RWPE2 (cell line): Measurements from ENCODE around the gene DHX34.

Source experiments
- ATAC-seq: fragments of 200-7000 bp; cut with Tn5 transposase; 3 replicates; pipeline ENCODE4 v1.9.1; 2021; ENCODE audit warnings: low read depth
- DNase-seq: peaks from one replicate; pipeline ENCODE4 v3.0.0-alpha.2; 2020; ENCODE audit warnings: low spot score
- H3K27ac ChIP-seq: fragments of 450-650 bp; 2 replicates; pipeline ENCODE4 v1.5.1; 2017; ENCODE audit warnings: mild to moderate bottlenecking; ENCODE audit not compliant: poor library complexity, severe bottlenecking
- H3K27me3 ChIP-seq: fragments of 250-450 bp; sonication (Bioruptor Pico); 2 replicates; pipeline ENCODE4 v1.5.1; 2021; ENCODE audit warnings: mild to moderate bottlenecking, moderate library complexity; ENCODE audit not compliant: insufficient read depth, poor library complexity, severe bottlenecking
- H3K36me3 ChIP-seq: fragments of 250-450 bp; sonication (Bioruptor Pico); 2 replicates; pipeline ENCODE4 v1.5.1; 2020; ENCODE audit warnings: low read depth, mild to moderate bottlenecking, moderate library complexity
- H3K4me1 ChIP-seq: fragments of 250-450 bp; sonication (Bioruptor Pico); 2 replicates; pipeline ENCODE4 v1.5.1; 2021; ENCODE audit warnings: mild to moderate bottlenecking, moderate library complexity; ENCODE audit not compliant: insufficient read depth, poor library complexity, severe bottlenecking
- H3K4me3 ChIP-seq: fragments of 250-450 bp; sonication (Bioruptor Pico); 2 replicates; pipeline ENCODE4 v1.5.1; 2021; ENCODE audit warnings: mild to moderate bottlenecking, moderate library complexity; ENCODE audit not compliant: severe bottlenecking
- H3K9me3 ChIP-seq: fragments of 250-450 bp; sonication (Bioruptor Pico); 2 replicates; pipeline ENCODE4 v1.5.1; 2021; ENCODE audit warnings: mild to moderate bottlenecking, moderate library complexity; ENCODE audit not compliant: severe bottlenecking
- CTCF ChIP-seq: fragments of 450-650 bp; IDR thresholded peaks from one replicate; pipeline ENCODE4 v1.5.1; 2017; ENCODE audit warnings: mild to moderate bottlenecking, moderate library complexity; ENCODE audit not compliant: poor library complexity, severe bottlenecking

The DHX34 gene

GRCh38 chr19:47421244-47421786, 72.2 kb downstream of the DHX34 start:
- ATAC-seq (no peak), DNase-seq (no peak)
- Histone ChIP-seq H3K27me3 (peaks cover 53% of the 10 kb centered on the region), H3K27ac (no peak overlapping the region), H3K4me1 (peaks cover 4% of the 10 kb centered on the region), H3K4me3 (no peak overlapping the region), H3K36me3 (no peaks in the 10 kb centered on the region), H3K9me3 (no peaks in the 10 kb centered on the region)
- TF ChIP-seq CTCF: no peak

- Histone ChIP-seq H3K27ac (no peak overlapping the region), H3K4me1 (peaks cover 4% of the 10 kb centered on the region), H3K4me3 (no peak overlapping the region), H3K36me3 (no peaks in the 10 kb centered on the region), H3K9me3 (no peaks in the 10 kb centered on the region), H3K27me3 (peaks cover 53% of the 10 kb centered on the region)
- ATAC-seq (no peak), DNase-seq (no peak)
- no peak for TF ChIP-seq CTCF
These were observed 72.8 kb downstream of the DHX34 start for GRCh38 chr19:47421844-47422395.

- Histone ChIP-seq H3K27ac (no peak overlapping the region), H3K9me3 (no peaks in the 10 kb centered on the region), H3K27me3 (peaks cover 53% of the 10 kb centered on the region), H3K4me1 (peaks cover 4% of the 10 kb centered on the region), H3K36me3 (no peaks in the 10 kb centered on the region), H3K4me3 (no peak overlapping the region)
- DNase-seq: no peak
- TF ChIP-seq CTCF: no peak
- ATAC-seq: no peak
These were observed 73.5 kb downstream of the DHX34 start for GRCh38 chr19:47422417-47423163.

- DNase-seq (no peak), ATAC-seq (no peak)
- Histone ChIP-seq H3K27me3 (peaks cover 53% of the 10 kb centered on the region), H3K4me1 (no peaks in the 10 kb centered on the region), H3K27ac (no peak overlapping the region), H3K36me3 (no peaks in the 10 kb centered on the region), H3K4me3 (no peak overlapping the region), H3K9me3 (no peaks in the 10 kb centered on the region)
- TF ChIP-seq CTCF: no peak
These were observed 74.2 kb downstream of the DHX34 start for GRCh38 chr19:47423203-47423882.
